A673 (cell line): ENCODE results near the gene HM13. TPM values are rescaled to one million over a fixed set of nuclear protein-coding genes. Genes with fewer than 3 reads are reported as not detected.

Experiments used
- BruUV-seq: library from RNA; stranded (reverse); fragments of 400-500 nt; replicated peaks from 2 replicates; lab custom pipeline; 2021; lab: Mats Ljungman, UMichigan
- CTCF ChIA-PET: fragments of 300-600 bp; sonication (Branson Sonifier 250); formaldehyde crosslinking; loops from one replicate; lab custom pipeline; 2022; ENCODE audit warnings: antibody characterized with exemption; lab: Charles Lee
- POLR2A ChIA-PET: fragments of 300-600 bp; sonication (Branson Sonifier 250); formaldehyde crosslinking; loops from one replicate; lab custom pipeline; 2022; ENCODE audit warnings: antibody characterized with exemption; ENCODE audit not compliant: low non-redundant PET; lab: Charles Lee
- DNase-seq: peaks from one replicate; pipeline ENCODE4 v3.0.0-alpha.2; 2015; ENCODE audit warnings: low spot score
- H3K27ac ChIP-seq: fragments of 200-600 bp; sonication (generic); 2 replicates; pipeline ENCODE4 v1.5.1; 2016; ENCODE audit warnings: mixed run types, low read depth, mild to moderate bottlenecking, mixed read lengths, antibody characterized with exemption, low read length; ENCODE audit not compliant: poor library complexity, severe bottlenecking
- H3K27me3 ChIP-seq: fragments of 200-600 bp; sonication (generic); replicated peaks from 2 replicates; pipeline ENCODE4 v1.6.1; 2017; ENCODE audit warnings: mixed run types, low read depth, mild to moderate bottlenecking, mixed read lengths, antibody characterized with exemption, low read length; ENCODE audit not compliant: insufficient read depth, poor library complexity
- H3K36me3 ChIP-seq: fragments of 200-600 bp; sonication (generic); 2 replicates; pipeline ENCODE4 v1.6.1; 2016; ENCODE audit warnings: mixed run types, mild to moderate bottlenecking, mixed read lengths, antibody characterized with exemption, low read length; ENCODE audit not compliant: insufficient read depth, poor library complexity, severe bottlenecking
- H3K4me1 ChIP-seq: fragments of 200-600 bp; sonication (generic); 2 replicates; pipeline ENCODE4 v1.6.1; 2017; ENCODE audit warnings: mixed run types, mild to moderate bottlenecking, mixed read lengths, antibody characterized with exemption, low read length; ENCODE audit not compliant: insufficient read depth, poor library complexity, severe bottlenecking
- H3K4me3 ChIP-seq: fragments of 200-600 bp; sonication (generic); 2 replicates; pipeline ENCODE4 v1.5.1; 2016; ENCODE audit warnings: low read depth, mixed run types, mild to moderate bottlenecking, mixed read lengths, low read length; ENCODE audit not compliant: poor library complexity, severe bottlenecking
- H3K9me3 ChIP-seq: fragments of 200-600 bp; sonication (generic); 2 replicates; pipeline ENCODE4 v1.6.1; 2016; ENCODE audit warnings: mixed run types, low read depth, mild to moderate bottlenecking, mixed read lengths, antibody characterized with exemption, low read length; ENCODE audit not compliant: poor library complexity, severe bottlenecking
- CTCF ChIP-seq: fragments of 300-800, 200-600 bp; sonication (generic); conservative IDR thresholded peaks from 2 replicates; pipeline ENCODE4 v1.5.1; 2017; ENCODE audit warnings: low read depth, mild to moderate bottlenecking, antibody characterized with exemption, low read length, moderate library complexity, mixed read lengths
- EZH2 ChIP-seq: fragments of 200-600 bp; sonication (generic); IDR thresholded peaks from 2 replicates; pipeline ENCODE4 v1.6.1; 2017; ENCODE audit warnings: borderline replicate concordance, low read depth, mild to moderate bottlenecking, mixed read lengths, antibody characterized with exemption, low read length; ENCODE audit not compliant: poor library complexity, severe bottlenecking
- intact Hi-C: fragments of 100-400 bp; cut with micrococcal nuclease; formaldehyde crosslinking; loops from one replicate; pipeline ENCODE4 v1.10.0; 2022; ENCODE audit not compliant: unreplicated experiment
- total RNA-seq: library from RNA; stranded (reverse); gene quantifications from 2 replicates; pipeline ENCODE4 v1.2.3, GENCODE V29; 2021

HM13 gene
- total RNA-seq, 1 experiment from 2014 or later, result 196 TPM

- Histone ChIP-seq H3K4me3 (no peak overlapping the region), H3K27me3 (peaks cover 36% of the 10 kb centered on the region), H3K27ac (no peak overlapping the region), H3K4me1 (no peaks in the 10 kb centered on the region), H3K36me3 (no peaks in the 10 kb centered on the region), H3K9me3 (no peaks in the 10 kb centered on the region)
- no peak for TF ChIP-seq CTCF
- TF ChIP-seq EZH2, result no peak
- BruUV-seq, result no TSS peak
- CTCF ChIA-PET, result interaction anchor here (0.7 kb wide), 1 partner anchor 30 kb away, joined by 3 read pairs; no protein-coding TSS in a partner anchor
- intact Hi-C loops, result no loop called here
- DNase-seq, result no peak
- POLR2A ChIA-PET, result no interaction called here
Observed at GRCh38 chr20:31473331-31474096, 40.7 kb upstream of the HM13 start.

- CTCF ChIA-PET, result interaction anchor here (0.7 kb wide), 1 partner anchor 29 kb away, joined by 3 read pairs; no protein-coding TSS in a partner anchor
- Histone ChIP-seq H3K27ac (no peak overlapping the region), H3K4me3 (no peak overlapping the region), H3K4me1 (no peaks in the 10 kb centered on the region), H3K27me3 (peaks cover 36% of the 10 kb centered on the region), H3K9me3 (no peaks in the 10 kb centered on the region), H3K36me3 (no peaks in the 10 kb centered on the region)
- no peak for TF ChIP-seq EZH2
- TF ChIP-seq CTCF, result no peak
- no TSS peak for BruUV-seq
- DNase-seq, result no peak
- intact Hi-C loops, result no loop called here
- POLR2A ChIA-PET, result no interaction called here
Observed at GRCh38 chr20:31474097-31474436, 40.2 kb upstream of the HM13 start.

GRCh38 chr20:31474758-31475427 lies 39.3 kb upstream of the HM13 start, which contains the start of the genes DEFB124 and REM1:
Gene DEFB124 (minus strand): TSS chr20:31475127. CDS start chr20:31473013, 2,114 bp downstream.
Gene REM1 (plus strand): TSS chr20:31475288. CDS start chr20:31476446, 1,158 bp downstream.
- DNase-seq, result no peak

More at GRCh38 chr20:31474758-31475427, 39.3 kb upstream of the HM13 start, which contains the start of the genes DEFB124 and REM1:
- no peaks in the 10 kb centered on the region for H3K9me3 ChIP-seq
- H3K27ac ChIP-seq, result no peak within 1 kb of the TSS
- ChIA-PET POLR2A (no interaction called here), CTCF (no interaction called here)
- intact Hi-C loops, result no loop called here
- H3K4me1 ChIP-seq, result no peaks in the 10 kb centered on the region
- H3K4me3 ChIP-seq, result no peak within 1 kb of the TSS
- no TSS peak for BruUV-seq
- H3K36me3 ChIP-seq, result no peaks in the 10 kb centered on the region
- TF ChIP-seq EZH2, result no peak
- no peak for TF ChIP-seq CTCF
- H3K27me3 ChIP-seq, result peaks cover 36% of the 10 kb centered on the region
